ENCODE measurements around the gene CHCHD4.

CHCHD4 gene

DNA sequence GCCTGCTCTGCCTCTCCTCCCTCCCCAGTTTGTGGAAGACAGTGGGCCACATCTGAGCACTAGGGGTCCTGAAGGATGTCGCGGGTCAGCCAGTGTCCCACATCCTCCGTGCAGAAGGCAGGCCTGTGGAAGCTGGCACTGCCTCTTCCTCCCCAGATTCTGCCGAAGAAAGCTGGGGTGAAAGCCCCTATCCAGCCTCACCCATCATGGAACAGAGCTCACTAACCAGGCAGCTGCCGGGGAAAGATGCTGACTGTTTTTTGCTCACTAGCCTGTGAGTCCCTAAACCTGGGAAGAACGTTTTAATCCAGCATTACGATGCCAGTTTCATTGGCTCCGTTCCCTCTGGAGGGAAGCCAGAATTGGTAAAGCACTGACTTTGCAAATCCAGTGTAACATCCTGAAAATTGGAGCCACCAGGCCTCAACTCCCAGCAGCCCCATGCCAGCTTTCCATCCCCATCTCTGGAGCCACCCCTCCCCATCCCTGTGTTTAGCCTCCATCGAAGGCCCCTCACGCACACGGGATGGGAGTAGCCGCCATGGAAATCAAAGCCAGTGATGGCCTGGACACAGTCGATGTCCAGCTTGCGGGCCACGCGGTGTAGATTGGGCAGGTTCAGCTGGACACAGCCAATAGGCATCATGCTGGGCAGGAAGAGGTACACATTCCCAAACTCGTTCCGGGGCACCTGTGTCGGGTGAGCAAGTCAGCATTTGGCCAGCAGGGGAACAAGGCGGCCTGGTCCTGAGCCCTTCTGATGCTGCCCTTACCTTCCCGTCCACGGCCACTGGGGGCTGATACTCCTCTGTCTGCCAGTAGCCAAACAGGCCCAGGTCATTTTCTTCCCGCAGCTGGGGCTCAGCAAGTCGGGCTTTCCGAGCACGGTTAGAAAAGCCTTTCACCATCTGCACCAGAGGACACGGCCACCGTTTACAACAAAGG lies 23.6 kb upstream of the CHCHD4 start:
- DNase-seq = no peak

DNA sequence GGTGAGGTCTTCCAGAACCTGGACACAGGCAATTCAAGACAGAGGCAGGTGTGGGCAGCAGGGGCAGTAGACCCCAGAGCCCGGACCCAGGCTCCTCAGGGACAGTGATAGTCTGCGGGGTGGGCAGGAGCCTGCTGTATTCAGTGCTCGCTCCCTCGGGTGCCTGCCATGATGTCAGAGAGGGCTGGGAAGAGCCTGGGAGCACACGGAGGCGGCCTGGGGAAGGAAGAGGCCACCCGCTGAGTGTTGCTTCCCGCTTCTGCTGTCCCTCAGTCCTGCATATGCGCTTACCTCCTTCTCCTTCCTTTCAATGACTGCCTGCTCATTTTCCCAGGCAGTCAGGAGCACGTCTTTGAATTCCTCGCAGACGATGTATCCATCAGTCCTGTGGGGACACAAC lies 22.9 kb upstream of the CHCHD4 start:
- DNase-seq = no peak

DNA sequence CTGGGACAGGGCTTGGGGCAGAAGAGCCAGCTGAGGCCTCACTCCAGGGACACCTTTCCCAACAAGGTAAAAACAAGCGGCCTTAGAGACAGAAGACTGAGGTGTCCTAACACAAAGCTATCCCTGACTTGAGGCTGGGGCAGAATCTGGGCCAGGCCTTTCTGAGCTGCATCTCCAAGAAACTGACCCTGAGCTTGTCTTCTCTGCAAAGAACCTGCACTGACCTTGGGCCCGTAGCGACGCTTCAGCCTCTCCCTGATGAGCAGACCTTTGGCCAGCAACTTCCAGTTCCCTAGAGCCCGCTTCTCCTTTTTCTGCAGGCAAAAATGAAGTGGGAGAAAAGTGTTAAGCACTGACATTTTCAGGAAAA lies 22.4 kb upstream of the CHCHD4 start:
- DNase-seq = no peak

GRCh38 chr3:14146381-14147065 lies 21.9 kb upstream of the CHCHD4 start:
- DNase-seq = no peak

- DNase-seq = no peak
Measured at GRCh38 chr3:14145670-14146380, 21.2 kb upstream of the CHCHD4 start.

- DNase-seq = no peak
Measured at GRCh38 chr3:14145236-14145635, 20.6 kb upstream of the CHCHD4 start.

- DNase-seq = peak; percentile 60
Measured at GRCh38 chr3:14144423-14145075, 19.9 kb upstream of the CHCHD4 start.

GRCh38 chr3:14143271-14144225 lies 18.9 kb upstream of the CHCHD4 start:
- DNase-seq = no peak

- no peak for DNase-seq
Measured at GRCh38 chr3:14142567-14143270, 18.0 kb upstream of the CHCHD4 start.

- no peak for DNase-seq
Measured at GRCh38 chr3:14141602-14142341, 17.1 kb upstream of the CHCHD4 start.

DNA sequence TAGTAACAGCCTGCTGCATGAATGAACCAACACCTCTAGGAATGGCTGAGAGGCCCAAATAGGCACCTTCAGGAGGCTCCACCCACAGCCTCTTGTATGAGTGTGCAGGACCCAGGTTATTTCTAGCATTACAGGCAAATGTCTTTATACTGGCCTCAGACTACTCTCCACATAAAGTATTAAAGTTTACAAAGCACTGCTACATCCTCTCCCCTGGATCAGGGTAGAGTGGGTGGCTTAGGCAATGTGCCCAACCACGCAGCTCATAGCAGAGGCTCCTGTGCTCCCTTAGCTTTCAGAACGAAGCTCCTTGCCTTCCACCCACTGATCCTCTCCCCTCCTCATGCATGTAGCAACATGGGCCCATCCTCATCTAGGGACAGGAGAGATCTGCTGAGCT lies 16.5 kb upstream of the CHCHD4 start:
- no peak for DNase-seq

DNA sequence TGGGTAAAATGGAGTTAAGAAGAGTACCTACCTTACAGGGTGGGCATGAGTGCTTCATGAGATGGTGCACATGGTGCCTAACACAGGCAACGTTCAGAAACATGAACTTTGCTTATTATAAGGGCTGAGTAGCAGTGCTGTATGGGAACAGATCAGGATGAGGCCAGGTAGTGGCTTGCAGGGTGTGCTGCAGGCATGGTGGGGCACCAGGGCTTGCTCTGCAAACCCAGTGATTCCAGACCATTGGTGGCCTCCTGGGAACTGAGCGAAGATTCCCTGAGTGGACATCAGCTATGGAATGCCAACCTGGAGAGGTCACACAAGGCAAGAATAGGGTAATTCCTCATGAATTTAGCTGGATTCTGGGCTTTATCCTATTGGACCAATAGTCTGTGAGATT lies 16.0 kb upstream of the CHCHD4 start:
- no peak for DNase-seq

DNA sequence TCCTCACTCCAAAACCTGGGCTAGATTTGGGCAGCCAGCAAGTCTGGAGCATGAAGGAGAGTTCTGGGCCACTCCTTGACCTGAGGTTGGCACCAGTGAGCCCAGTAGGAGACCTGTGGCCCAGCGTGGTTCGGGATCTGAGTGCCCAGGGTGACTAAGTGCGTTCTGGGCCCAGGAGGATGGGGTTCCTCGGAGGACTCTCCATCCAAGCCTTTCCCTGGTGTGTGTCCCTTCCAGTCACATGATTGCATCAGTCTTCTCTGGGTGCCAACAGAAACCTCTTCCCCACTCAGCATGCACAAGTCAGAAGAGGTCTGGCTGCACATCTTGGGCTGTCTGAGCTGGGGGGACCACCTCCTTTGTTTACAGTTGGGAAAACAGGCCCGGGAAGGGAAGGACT lies 15.1 kb upstream of the CHCHD4 start:
- no peak for DNase-seq

DNA sequence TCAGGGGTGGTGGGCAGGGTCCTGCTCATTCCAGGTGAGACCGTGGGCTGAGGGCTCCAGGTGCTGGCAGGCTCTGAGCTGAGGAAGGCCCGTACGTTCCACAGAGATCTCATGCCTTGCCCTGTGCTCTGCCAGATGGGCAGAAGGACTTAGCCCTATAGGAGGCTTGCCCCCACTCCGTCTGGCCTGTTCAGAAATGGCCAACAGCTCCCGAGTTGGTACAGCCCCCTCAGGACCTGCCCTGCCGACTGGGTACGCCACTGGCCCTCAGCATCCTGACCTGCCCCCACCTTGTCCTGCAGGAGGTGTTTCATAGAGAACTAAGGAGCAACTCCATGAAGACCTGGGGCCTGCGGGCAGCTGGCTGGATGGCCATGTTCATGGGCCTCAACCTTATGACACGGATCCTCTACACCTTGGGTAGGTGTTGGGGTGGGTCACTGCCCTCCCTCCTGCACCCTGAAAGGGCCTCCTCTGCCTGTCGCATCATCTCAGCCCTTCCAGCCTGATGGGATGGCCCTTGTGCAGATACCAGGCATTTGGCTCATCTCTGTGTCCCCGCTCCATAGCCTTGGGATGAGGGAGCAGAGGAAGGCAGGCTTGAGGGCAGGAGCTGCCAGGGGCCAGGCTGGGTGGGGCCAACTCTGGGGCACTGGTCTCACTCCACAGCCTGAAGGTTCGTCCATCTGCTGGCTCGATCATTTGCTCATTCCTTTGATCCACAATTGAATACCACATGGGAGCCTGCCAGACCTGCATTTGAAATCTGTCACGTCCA lies 14.4 kb upstream of the CHCHD4 start:
- no peak for DNase-seq

DNA sequence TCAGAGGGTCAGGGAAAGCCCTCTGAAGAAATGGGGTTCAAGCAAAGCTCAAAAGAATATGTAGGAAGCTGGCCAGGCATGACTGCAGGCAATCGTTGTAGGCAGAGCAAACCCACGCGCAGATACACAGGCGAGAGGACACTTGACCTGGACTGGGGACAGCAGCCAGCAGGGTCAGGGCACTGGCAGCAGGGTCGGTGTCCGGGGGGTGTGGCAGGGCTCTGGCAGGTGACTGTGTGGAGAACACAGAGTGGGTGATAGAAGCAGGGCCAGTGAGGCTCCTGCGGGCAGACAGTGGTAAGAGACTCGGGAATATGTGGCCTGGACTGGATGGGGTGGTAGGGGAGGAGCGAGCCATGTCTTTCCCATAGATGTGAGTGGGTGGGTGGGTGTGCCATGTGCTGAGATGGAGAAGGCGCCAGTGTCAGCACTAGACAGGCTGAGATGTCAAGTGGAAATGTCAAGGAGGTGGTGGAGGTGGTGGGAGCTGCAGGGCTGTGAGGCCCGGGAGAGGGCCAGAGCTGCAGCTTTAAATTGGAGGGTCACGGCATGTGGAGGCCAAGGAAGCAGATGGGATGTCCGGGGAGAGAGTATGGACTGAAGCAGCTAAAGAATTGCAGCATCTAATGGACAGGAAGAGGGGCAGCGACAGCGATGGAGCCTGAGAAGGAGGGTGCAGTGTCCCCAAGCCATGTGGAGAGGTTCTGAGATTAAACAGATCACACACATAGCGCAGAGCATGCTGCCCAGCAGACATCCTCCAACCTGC lies 13.6 kb upstream of the CHCHD4 start:
- no peak for DNase-seq

GRCh38 chr3:14137445-14137844 lies 12.8 kb upstream of the CHCHD4 start:
- no peak for DNase-seq

DNA sequence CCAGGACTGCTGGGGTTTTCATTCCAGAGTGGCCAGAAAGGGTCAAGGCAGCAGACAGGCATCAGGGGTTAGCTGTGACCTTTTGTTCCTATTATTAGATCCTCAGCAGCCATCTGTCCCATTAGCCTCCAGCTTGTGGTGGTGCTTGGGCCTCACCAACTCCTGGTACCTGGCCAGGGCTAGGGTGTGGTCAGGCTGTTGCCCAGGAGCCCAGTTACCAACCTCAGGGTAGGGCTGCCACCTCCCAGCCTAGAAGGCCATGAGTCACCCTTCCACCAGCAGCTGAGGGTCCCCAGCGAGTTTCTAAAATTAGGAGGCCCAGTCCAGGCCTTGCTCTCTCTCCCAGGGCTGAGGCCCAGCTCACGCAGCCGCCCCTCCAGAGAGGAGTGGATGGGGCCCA lies 12.3 kb upstream of the CHCHD4 start:
- DNase-seq = no peak

DNA sequence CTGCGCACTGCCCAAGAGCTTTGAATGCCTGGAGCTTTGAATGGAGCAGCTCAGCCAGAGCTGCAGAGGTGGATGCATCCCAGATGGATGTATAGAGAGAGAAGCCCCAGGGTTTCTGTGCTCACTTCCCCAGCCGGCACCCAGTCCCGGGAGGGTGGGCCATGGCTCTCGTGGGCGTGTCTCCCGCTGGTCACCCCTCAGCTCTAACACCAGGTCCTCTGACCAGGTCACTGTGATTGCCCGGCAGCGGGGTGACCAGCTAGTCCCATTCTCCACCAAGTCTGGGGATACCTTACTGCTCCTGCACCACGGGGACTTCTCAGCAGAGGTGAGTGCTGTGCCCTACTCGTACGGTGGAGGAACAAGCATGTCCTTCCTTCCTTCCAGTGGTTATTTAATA lies 10.9 kb upstream of the CHCHD4 start:
- DNase-seq = no peak

DNA sequence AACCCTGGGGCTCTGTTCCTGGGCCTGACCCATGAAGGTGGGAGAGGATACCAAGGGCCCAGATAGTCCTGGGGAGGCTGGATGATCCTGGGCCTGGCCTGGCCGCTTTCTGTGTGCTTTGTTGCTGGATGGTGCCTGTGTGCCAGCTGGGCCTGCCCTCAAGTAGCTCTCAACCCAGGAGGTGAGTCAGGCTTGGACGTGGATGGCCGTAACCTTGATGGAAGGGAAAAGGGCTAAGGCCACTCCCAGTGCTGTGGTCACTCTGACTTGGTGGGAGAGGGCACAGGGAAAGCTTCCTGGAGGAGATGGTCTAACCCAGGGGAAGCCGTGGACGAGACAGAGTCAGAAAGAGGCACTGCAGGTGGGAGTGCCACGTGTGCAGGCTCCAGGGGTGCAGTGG lies 9.6 kb upstream of the CHCHD4 start:
- DNase-seq = no peak

All from NCI-H748 treated with DMSO at 0.1 percent for 48 hours (cell line).